SU-DHL-6 (cell line): ENCODE results near the gene DNASE1L2.

Experiments
- H2AFZ ChIP-seq: fragments of 200-600 bp; sonication (generic); 2 replicates; pipeline ENCODE4 v1.6.1; 2014; ENCODE audit warnings: low read depth, mild to moderate bottlenecking, moderate library complexity, mixed read lengths, antibody characterized with exemption, low read length; ENCODE audit not compliant: severe bottlenecking
- H3F3A ChIP-seq: fragments of 200-600 bp; shearing (Covaris generic); 2 replicates; pipeline ENCODE4 v1.6.0; 2016; ENCODE audit warnings: antibody characterized with exemption, mild to moderate bottlenecking; ENCODE audit not compliant: insufficient read depth
- H3K27ac ChIP-seq: fragments of 200-600 bp; sonication (generic); 2 replicates; pipeline ENCODE4 v1.5.1; 2016; ENCODE audit warnings: low read depth, mild to moderate bottlenecking, low read length, moderate library complexity, mixed read lengths
- H3K27me3 ChIP-seq: fragments of 200-600 bp; sonication (generic), shearing (Covaris generic); 2 replicates; pipeline ENCODE4 v1.6.0; 2014; ENCODE audit warnings: mild to moderate bottlenecking, low read length
- H3K36me3 ChIP-seq: fragments of 200-600 bp; sonication (generic); 2 replicates; pipeline ENCODE4 v1.6.1; 2014; ENCODE audit warnings: mild to moderate bottlenecking, low read length, mixed read lengths
- H3K4me2 ChIP-seq: fragments of 300-600, 200-600 bp; shearing (Covaris generic), sonication (generic); 2 replicates; pipeline ENCODE4 v1.6.0; 2014; ENCODE audit warnings: low read length, low read depth, mild to moderate bottlenecking; ENCODE audit not compliant: poor library complexity, severe bottlenecking
- H3K4me3 ChIP-seq: fragments of 200-600 bp; sonication (generic); 2 replicates; pipeline ENCODE4 v1.5.1; 2014; ENCODE audit warnings: antibody characterized with exemption, low read length, mild to moderate bottlenecking, mixed read lengths; ENCODE audit not compliant: insufficient read depth, poor library complexity, severe bottlenecking
- H3K79me2 ChIP-seq: fragments of 200-600 bp; sonication (generic); 2 replicates; pipeline ENCODE4 v1.6.1; 2014; ENCODE audit warnings: mild to moderate bottlenecking, low read length, moderate library complexity; ENCODE audit not compliant: insufficient read depth
- H3K9ac ChIP-seq: fragments of 200-600 bp; sonication (generic); 2 replicates; pipeline ENCODE4 v1.7.0; 2014; ENCODE audit warnings: mild to moderate bottlenecking, low read length
- H3K9me2 ChIP-seq: fragments of 200-600 bp; sonication (generic); replicated peaks from 2 replicates; pipeline ENCODE4 v1.6.1; 2014; ENCODE audit warnings: low read length; ENCODE audit not compliant: insufficient read depth
- H3K9me3 ChIP-seq: fragments of 200-600 bp; sonication (generic); 2 replicates; pipeline ENCODE4 v1.6.1; 2014; ENCODE audit warnings: low read length, mixed read lengths; ENCODE audit not compliant: insufficient read depth
- H4K20me1 ChIP-seq: fragments of 200-600 bp; sonication (generic); 2 replicates; pipeline ENCODE4 v1.6.1; 2014; ENCODE audit warnings: low read depth, mild to moderate bottlenecking, antibody characterized with exemption, low read length, moderate library complexity, mixed read lengths
- EZH2phosphoT487 ChIP-seq: fragments of 200-600 bp; sonication (generic), shearing (Covaris generic); conservative IDR thresholded peaks from 2 replicates; pipeline ENCODE4 v1.6.1; 2018; ENCODE audit warnings: mild to moderate bottlenecking, antibody characterized with exemption, low read length, moderate library complexity, mixed read lengths
- TF ChIP-seq, protein P1 (sequence below): fragments of 200-600 bp; sonication (generic); IDR thresholded peaks from one replicate; pipeline ENCODE4 v1.5.1; 2017; ENCODE audit warnings: antibody characterized with exemption, mild to moderate bottlenecking, low read length, moderate library complexity; ENCODE audit not compliant: insufficient read depth, poor library complexity, severe bottlenecking

Gene DNASE1L2

DNA sequence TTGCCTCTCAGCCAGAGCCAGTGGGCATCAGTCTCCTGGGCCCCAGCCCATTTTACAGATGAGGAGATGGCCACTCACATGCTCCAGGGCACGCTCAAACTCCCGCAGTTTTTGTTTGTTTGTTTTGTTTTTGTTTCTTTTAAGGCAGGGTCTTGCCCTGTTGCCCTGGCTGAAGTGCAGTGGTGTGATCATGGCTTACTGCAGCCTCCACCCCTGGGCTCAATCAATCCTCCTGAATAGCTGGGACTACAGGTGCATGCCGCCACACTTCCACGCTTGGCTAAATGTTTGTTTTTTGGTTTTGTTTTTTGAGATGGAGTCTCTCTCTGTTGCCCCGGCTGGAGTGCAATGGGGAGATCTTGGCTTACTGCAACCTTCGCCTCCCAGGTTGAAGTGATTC is 9.3 kb upstream of the DNASE1L2 start:
- H3K9ac ChIP-seq, result no peak overlapping the region
- no peaks in the 10 kb centered on the region for H3K9me2 ChIP-seq
- H3K27ac ChIP-seq, result no peak overlapping the region
- H4K20me1 ChIP-seq, result no peaks in the 10 kb centered on the region
- TF ChIP-seq EZH2phosphoT487, result no peak
- TF ChIP-seq, protein P1, sequence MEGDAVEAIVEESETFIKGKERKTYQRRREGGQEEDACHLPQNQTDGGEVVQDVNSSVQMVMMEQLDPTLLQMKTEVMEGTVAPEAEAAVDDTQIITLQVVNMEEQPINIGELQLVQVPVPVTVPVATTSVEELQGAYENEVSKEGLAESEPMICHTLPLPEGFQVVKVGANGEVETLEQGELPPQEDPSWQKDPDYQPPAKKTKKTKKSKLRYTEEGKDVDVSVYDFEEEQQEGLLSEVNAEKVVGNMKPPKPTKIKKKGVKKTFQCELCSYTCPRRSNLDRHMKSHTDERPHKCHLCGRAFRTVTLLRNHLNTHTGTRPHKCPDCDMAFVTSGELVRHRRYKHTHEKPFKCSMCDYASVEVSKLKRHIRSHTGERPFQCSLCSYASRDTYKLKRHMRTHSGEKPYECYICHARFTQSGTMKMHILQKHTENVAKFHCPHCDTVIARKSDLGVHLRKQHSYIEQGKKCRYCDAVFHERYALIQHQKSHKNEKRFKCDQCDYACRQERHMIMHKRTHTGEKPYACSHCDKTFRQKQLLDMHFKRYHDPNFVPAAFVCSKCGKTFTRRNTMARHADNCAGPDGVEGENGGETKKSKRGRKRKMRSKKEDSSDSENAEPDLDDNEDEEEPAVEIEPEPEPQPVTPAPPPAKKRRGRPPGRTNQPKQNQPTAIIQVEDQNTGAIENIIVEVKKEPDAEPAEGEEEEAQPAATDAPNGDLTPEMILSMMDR, result no peak
- no peak overlapping the region for H2AFZ ChIP-seq
- no peaks in the 10 kb centered on the region for H3K36me3 ChIP-seq
- H3K4me3 ChIP-seq, result no peak overlapping the region
- H3K9me3 ChIP-seq, result no peaks in the 10 kb centered on the region
- H3K27me3 ChIP-seq, result no peaks in the 10 kb centered on the region
- H3F3A ChIP-seq, result peaks cover 4% of the 10 kb centered on the region; the same call in 1 of the 2 replicates
- no peak overlapping the region for H3K4me2 ChIP-seq
- peaks cover 44% of the 10 kb centered on the region for H3K79me2 ChIP-seq

DNA sequence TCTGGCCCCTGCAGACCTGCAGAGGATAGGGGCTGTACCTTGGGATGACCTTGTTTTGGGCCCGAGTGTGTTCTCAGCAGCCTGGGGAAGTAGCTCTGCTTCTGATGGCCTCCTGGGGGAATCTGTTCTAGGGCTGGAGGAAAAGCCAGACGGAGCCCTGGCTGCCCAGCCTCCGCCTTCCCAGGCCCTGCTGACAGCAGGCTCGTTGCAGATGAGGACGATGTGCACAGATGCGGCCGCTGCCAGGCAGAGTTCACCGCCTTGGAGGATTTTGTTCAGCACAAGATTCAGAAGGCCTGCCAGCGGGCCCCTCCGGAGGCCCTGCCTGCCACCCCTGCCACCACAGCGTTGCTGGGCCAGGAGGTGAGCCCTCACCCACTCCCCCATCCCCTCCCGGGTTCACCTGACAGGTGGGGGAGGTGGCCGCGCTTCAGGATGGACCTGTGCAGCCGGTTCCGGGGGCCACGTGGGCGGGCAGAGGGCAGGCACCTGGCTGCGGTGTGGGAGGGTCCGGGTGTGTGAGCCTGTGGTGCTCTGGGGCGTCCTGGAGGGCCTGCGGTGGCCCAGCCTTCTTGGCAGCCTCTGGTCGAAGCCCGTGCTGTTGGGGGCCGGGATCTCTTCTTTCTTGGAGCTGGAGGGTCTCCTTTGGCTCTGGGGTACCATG is 8.0 kb upstream of the DNASE1L2 start:
- Histone ChIP-seq H3K79me2 (peaks cover 44% of the 10 kb centered on the region), H2AFZ (no peak overlapping the region), H4K20me1 (no peaks in the 10 kb centered on the region), H3K4me3 (no peak overlapping the region), H3K27ac (no peak overlapping the region), H3K9me2 (no peaks in the 10 kb centered on the region), H3K36me3 (no peaks in the 10 kb centered on the region), H3K9me3 (no peaks in the 10 kb centered on the region), H3K4me2 (no peak overlapping the region), H3K9ac (no peak overlapping the region), H3F3A (0 out of 2 replicates have a peak, but pooled peaks cover 4% of the 10 kb centered on the region), H3K27me3 (no peaks in the 10 kb centered on the region)
- TF ChIP-seq, protein P1, result no peak
- no peak for TF ChIP-seq EZH2phosphoT487

DNA sequence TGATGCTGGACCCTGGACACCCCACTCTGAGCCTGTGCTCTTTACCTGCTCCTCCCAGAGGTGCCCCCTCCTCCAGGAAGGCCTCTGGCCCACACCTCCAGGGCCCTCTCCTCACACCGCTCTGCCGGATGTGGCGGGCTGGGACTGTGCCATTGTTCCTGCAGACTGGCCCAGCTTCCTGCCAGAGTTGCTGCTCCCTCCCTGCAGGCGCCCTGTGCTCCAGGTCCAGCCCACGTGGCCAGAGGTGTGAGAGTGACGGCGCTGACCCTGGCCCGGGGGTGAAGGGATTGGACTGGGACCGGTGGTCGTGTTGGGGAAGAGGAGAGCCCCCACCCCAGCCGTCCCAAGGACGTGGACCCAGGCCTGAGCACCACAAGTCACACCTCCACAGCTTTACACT is 7.2 kb upstream of the DNASE1L2 start:
- Histone ChIP-seq H3K27me3 (no peaks in the 10 kb centered on the region), H3K9ac (no peak overlapping the region), H3K27ac (no peak overlapping the region), H4K20me1 (no peaks in the 10 kb centered on the region), H3F3A (0 out of 2 replicates have a peak, but pooled peaks cover 3% of the 10 kb centered on the region), H3K9me3 (no peaks in the 10 kb centered on the region), H3K36me3 (no peaks in the 10 kb centered on the region), H2AFZ (no peak overlapping the region), H3K4me3 (no peak overlapping the region), H3K79me2 (peaks cover 40% of the 10 kb centered on the region), H3K9me2 (no peaks in the 10 kb centered on the region), H3K4me2 (no peak overlapping the region)
- TF ChIP-seq, protein P1, result no peak
- TF ChIP-seq EZH2phosphoT487, result no peak
